ENCODE measurements around the gene PPP1CB.
"Not testable (repeated sequence)": the region's sequence is repeated elsewhere in the genome, so short reads cannot be mapped to it uniquely, and the experiment has no call there.

PPP1CB gene

GRCh38 chr2:28780496-28780895 is 28.9 kb downstream of the PPP1CB start:
- no peak for DNase-seq

GRCh38 chr2:28782423-28782822 is 30.8 kb downstream of the PPP1CB start:
- no peak for DNase-seq

GRCh38 chr2:28784570-28784969 is 32.9 kb downstream of the PPP1CB start:
- DNase-seq, result not testable (repeated sequence)

GRCh38 chr2:28796620-28797019 is 45.0 kb downstream of the PPP1CB start:
- no peak for DNase-seq

GRCh38 chr2:28801726-28802125 is 50.1 kb downstream of the PPP1CB start:
- DNase-seq, result no peak

- no peak for DNase-seq
Observed at GRCh38 chr2:28802975-28803429, 51.4 kb downstream of the PPP1CB start.

- DNase-seq, result no peak
Observed at GRCh38 chr2:28809927-28810326, 58.3 kb downstream of the PPP1CB start.

- DNase-seq, result no peak
Observed at GRCh38 chr2:28810384-28811285, 59.0 kb downstream of the PPP1CB start, which contains the start of gene SPDYA. TSS of gene SPDYA (plus strand) at chr2:28810834. CDS start at chr2:28816015, 5,181 bp downstream.

- DNase-seq, result no peak
Observed at GRCh38 chr2:28818053-28818452, 66.4 kb downstream of the PPP1CB start.

GRCh38 chr2:28821295-28821958 is 69.8 kb downstream of the PPP1CB start:
- peak in 1 of 2 experiments; percentile 50 for DNase-seq

GRCh38 chr2:28822036-28822435 is 70.4 kb downstream of the PPP1CB start:
- DNase-seq, result no peak

GRCh38 chr2:28824207-28824606 is 72.6 kb downstream of the PPP1CB start:
- DNase-seq, result no peak

GRCh38 chr2:28824870-28825269 is 73.2 kb downstream of the PPP1CB start:
- no peak for DNase-seq

- DNase-seq, result no peak
Observed at GRCh38 chr2:28828382-28828781, 76.8 kb downstream of the PPP1CB start.

- no peak for DNase-seq
Observed at GRCh38 chr2:28833740-28834470, 82.3 kb downstream of the PPP1CB start.

GRCh38 chr2:28835781-28836180 is 84.2 kb downstream of the PPP1CB start:
- no peak for DNase-seq

GRCh38 chr2:28838971-28839370 is 87.3 kb downstream of the PPP1CB start:
- no peak for DNase-seq

- DNase-seq, result no peak
Observed at GRCh38 chr2:28842042-28842441, 90.4 kb downstream of the PPP1CB start.
